GM18909 (cell line): ENCODE data around the gene ANO8.

Experiments
- ATAC-seq: cut with Tn5 transposase; IDR thresholded peaks from one replicate; pipeline ENCODE4 v1.9.1; 2021; ENCODE audit warnings: mild to moderate bottlenecking; ENCODE audit not compliant: unreplicated experiment, poor library complexity

Gene ANO8

DNA sequence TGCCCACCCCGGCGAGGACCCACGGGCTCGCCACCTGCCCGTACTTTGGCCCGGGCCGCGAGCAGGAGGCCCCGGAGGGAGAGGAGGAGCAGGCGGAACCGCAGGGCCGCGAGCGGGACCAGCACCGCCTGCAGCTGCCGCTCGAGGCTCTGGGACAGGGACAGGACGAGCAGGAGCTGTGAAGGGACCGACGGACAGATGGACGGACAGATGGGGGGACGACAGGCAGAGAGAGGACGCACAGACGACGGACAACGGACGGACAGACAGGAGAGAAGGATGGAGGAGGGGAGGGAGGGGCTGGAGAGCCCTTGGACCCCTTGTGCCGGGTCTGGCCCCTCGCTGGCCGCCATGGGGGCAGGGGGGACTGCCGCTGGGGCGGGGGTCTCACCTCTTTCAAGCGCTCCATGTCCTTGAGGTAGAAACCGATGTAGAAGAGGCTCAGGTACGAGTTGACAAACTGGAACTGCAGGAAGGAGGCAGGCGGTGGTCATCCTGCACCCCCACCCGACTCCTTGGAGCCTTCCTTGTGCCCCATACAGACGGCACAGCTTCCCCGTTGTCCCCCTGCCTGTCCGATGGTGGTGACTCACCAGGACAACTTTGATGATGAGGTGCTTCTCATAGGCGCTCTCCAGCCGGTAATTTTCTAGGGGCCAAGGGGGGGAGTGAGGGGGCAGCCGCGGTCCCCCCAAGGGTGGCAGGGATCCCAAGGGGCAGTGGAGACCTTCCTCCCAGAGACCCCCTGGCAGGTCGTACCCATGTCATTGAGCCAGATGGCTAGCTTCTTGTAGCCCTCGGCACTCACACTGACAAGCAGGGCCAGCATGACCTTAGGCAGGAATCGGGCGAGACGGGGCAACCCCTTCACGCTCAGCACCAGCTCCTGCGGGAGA is 5.0 kb downstream of the ANO8 start:
- ATAC-seq = no peak

DNA sequence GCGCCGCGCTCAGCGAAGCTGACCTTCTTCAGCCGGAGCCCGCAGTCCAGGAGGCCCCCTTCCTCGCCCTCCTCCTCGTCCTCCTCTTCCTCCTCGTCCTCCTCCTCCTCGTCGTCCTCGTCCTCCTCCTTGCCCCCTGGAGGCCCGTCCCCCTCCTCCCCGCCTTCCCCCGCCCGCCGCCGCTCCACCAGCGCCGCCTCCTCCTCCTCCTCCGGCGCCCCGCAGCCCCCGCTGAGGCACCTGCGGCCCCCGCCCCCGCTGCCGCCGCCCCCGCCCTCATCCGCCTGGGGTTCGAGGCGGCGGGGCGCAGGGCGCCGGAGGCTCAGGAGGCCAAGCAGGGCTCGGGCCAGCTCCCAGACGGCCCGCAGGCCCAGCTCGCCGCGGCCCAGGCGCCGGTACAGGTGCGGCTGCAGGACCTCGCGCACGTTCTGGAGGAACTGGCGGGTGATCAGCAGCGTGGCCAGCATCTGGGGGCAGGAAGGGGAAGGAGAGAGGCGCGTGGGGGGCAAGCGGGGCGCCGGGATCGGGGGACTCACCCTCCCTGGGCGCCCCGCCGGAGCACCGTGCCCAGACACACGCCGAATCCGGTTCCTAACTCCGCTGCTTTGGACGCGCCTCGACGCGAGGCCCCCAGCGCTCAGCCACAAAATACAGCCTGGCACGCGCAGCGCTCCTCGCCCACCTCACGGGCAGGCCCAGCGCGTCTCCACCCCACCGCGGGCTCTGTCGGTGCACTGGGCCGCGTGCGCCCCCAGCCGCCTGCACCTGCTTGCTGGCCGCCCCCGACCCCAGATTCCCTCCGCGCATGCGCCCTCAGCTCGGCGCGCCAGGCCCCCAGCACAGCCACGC is 5.9 kb downstream of the ANO8 start:
- ATAC-seq = no peak

DNA sequence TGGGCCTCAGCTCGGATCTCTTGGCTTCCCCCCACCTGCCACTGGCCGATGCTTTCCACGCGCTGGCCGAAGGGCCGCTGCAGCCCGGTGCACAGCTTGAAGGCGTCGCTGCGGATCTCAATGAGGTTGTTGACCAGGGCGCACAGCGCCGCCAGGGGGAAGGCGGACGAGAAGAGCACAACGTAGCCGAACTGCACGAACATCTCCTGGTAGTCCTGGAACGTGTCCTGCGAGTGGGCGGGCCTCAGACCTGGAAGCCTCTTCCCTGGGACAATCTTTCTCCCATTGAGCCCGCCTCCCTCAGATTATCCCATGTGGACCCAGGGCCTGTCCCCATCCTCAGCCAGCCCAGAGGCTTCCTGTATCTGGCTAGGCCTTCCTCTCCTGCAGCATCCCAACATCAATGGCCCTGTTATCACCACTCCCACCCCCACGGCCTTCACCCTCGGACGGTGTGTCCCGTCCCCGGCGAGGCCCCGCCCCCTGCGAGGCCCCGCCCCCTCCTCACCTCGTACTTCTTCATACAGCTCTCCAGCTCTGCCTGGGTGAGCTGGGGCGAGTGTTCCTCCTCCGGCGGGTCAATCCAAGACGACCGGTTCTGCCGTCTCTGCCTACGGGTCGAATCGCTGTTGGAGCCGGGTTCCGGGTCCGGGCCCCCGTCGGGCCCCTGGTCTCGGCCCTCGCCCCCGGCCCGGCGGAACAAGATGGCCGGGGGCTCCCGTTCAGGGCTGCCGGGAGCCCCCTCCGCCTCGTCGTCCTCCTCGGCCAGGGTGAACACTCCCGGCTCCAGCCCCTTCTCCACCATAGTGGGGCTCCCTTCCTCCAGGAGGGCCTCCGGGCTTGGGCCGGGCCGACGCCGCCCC is 6.8 kb downstream of the ANO8 start:
- ATAC-seq = no peak

DNA sequence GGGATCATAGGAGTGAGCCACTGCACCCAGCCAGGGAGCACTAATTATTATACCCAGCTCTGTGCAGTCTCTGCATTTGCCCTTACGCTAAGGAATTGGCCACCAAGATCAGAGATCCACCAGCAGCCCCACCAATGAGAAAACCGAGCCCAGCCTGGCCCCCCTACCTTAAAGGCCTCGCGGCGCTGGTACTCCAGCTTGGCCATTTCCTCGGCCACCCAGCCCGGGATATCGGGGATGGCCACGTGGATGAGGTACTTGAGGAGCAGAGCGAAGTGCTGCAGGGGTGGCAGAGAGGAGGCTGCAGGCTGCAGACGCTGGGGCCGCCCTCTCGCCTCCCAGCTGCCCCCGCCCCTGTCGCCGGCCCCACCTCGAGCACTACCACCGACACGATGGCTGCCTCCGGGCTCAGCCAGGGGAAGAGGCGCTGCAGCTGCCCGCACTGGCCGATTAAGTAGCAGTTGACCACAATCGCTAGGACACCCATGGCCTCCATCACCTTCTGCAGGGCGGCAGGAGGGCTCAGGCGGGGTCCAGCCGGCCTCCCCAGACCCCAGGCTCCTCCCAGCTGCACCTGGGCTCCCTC is 7.5 kb downstream of the ANO8 start:
- ATAC-seq = no peak

DNA sequence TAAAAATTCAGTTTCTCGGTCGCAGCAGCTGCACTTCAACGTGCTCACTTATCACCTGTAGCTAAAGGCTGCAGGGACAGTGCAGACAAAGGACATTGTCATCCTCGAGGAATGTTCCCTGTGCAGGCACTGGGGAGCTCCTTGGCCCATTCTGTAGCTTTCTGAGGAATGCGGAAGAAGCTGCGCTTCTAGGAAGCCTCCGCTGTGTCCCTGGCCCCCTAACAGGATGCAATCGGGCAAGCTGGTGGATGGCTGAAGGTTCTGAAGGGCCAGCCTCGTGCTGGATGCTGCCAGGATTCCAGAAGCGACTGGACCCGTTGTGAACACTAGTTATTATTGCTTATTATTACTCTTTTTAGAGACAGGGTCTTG is 8.1 kb downstream of the ANO8 start:
- ATAC-seq = no peak

DNA sequence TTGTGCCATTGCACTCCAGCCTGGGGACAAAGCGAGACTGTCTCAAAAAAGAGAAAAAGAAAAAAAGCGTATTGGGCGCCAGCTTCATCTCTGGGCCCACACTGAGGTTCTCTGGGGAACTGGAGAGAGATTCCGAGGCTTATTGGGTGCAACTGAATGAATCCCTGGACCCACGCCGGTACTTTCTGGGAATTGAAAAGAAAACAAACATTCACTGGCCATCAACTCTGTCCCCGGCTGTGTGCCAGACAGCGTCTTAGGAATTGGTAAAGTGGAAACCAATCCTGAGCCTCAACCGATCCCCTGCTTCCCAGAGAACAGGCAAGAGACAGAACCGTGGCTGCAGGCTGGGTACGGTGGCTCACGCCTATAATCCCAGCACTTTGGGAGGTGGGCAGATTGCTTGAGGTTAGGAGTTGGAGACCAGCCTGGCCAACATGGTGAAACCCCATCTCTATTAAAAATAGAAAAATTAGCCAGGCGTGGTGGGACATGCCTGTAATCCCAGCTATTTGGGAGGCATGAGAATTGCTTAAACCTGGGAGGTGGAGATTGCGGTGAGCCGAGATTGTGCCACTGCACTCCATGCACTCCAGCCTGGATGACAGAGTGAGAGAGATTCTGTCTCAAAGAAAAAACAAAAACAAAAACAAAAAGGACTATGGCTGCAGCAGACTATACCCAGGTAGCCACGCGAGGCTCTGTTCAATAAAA is 8.6 kb downstream of the ANO8 start:
- no peak for ATAC-seq

DNA sequence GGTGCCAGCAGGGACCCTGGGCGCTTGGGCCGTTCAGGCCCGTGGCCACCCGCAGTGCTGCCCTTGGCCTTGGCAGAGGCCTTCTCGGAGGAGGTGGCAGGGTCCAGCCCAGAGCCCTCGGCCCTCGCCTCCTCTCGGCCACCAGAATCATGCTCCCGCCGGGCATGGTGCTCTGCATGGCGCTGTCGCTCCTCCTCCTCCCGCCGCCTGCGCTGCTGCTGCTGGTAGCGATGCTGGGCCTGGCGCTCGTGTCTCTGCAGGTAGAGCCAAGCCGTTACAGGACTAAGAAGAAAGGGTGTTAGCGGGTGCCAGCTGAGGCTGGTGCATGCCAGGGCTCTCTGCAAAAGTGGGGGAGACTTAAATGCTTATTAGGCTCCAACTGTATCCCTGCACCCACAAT is 9.5 kb downstream of the ANO8 start:
- ATAC-seq = no peak

DNA sequence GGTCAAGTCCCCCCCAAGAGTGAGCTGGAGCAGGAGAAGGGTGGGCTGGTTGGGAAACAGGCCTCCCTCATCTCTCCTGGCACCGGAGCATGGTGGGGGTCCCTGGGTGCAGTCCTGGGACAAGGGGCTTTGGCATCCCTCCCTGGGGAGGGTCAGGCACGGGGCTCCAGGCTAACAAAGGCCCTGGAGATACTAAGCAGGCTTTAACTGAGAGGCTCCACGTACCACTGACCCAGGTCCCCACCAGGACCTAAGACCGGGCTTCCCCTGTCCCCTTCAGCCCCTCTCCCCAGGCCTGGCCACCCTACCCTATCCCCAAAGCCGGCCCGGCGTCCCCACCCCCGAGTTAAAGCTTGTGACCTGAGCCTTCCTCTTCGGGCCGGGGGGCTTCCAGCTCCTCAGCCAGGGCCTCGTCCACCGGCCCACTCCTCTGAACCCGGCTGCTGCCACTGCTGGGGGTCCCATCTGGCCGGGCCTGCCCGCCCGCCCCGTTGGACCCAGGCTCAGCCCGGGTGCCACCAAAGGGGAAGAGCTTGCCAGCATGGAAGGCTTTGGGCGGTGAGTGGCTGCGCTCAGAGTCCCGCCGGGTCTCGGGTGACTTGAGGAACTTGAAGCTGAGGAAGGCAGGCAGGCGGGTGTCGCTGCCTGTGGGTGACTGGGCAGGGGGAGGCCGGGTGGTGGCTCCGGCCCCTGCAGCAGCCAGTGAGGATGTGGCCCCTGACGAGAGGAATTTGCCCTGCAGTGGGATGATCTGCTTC is 10.1 kb downstream of the ANO8 start:
- ATAC-seq = no peak

DNA sequence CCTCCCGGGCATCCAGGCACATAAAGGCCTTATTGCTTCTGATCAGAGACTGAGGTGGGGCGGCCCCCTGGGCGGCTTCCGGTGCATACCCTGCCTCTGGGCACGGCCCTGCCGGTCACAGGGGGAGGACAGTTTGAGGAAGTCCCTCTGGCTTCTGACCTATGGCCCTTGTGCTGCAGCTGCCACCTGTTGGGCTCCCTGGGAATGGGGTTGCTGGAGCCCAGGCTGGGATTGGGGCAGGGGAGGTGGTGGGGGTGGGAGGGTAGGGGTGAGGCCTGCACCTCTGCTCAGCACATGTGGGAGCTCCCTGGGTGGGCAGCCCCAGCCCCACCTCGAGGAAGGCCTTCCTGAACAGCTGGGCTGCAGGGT is 10.7 kb downstream of the ANO8 start:
- ATAC-seq = no peak

DNA sequence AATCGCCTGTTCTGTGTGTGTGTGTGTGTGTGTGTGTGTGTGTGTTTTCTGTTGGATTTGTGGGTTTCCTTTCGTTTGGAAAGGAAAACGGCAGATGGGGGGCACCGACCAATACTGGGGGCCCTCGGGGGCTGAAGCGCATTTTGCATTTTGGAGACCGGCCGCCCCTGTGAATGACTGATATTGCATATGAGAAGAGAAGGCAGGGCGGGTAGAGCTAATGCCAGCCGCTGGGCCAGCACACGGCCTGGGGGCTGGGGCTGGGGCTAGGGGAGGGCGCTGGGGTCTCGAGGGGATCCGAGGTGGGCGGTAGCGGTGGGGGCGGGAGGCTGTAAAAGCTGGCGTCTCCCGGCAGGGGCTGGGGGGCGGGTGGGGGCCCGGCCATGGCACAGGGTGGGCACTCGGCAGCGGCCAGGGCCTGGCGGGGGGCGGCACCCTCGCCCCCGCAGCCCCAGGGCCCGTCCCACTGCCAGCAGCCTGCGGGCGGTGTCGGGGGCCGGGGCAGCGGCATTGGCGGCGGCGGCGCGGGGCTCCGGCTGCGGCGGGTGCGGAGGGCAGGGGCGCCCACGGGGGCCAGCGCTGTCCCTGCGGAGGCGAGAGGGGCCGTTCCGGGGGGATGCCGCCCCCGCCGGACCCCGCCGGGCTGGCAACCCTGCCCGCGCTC is 11.2 kb downstream of the ANO8 start:
- no peak for ATAC-seq

DNA sequence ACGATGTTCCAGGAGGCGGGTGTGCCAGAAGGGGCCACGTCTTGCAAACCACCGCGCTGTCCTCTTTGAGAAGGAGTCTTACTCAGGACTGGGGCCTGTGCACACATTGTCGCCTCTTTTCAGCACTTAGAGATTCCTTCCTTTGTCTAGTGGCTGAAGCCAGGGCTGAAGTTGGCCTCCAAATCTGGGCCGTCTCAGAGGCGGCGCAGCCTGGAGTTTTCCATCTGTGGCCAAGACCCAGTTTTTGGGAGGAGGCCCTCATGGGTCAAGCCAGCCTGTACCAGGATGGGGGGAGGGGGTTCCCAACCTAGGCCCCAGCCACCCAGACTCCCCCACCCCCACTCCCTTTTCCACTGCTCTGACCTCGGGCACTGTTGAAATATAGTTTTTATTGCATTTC is 11.8 kb downstream of the ANO8 start:
- no peak for ATAC-seq

DNA sequence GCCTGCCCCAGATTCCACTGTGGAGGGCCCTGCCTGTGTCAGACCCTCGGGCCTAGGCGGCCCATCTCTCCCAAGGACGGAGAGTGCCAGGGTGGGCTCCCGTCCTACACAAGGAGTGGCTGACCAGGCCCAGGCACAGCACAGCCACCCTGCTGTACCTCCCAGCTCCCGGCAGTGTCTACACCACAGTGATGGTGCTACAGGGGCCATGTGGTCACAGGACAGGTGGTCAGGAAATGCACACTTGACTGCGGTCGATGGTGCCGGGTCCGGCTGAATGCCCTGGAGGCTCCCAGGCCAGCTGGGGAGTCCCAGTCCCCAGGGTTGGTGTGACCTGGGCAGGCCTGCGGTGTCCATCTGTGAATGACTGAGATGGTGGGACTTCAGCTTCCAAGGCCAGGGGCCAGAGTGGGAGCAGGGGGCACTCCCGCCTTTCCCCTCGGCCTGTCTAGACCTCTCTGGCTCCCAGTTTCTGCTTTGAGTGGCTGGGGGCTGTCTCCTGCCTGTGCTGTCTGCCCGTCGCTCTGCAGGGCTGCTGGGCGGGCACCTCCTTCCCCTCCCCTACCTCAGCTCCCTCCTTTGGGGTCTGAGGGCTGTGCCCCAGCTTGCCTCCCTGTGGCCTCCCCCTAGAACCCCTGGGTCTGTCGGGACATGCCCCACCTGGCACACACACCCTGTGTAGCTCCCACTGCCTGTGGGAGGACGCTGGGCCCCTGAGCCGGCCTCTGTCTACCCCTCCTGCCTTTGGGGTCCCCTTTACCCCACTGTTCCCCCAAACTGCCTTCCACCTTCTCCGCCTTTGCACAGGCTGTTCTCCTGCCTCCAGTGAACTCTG is 12.8 kb downstream of the ANO8 start:
- ATAC-seq = no peak

DNA sequence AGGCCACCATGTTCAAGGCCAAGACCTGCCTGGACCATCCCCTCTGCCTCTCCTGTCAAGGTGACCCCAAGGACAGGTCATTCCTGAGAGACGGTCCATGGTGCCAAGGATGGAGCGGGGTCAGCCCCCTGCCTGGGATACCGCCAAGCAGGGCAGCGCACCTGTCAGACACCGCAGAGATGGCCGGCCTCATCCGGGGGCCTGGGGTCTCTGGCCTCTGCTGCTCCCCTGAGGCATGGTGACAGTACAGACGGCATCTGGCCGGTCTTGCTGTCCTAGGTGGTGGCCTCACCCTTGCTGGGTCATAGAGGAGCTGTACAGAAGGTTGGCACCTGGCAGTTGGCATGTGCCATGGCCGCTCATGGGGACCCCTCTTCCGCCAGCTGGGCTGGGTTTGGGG is 14.2 kb downstream of the ANO8 start:
- ATAC-seq = no peak

DNA sequence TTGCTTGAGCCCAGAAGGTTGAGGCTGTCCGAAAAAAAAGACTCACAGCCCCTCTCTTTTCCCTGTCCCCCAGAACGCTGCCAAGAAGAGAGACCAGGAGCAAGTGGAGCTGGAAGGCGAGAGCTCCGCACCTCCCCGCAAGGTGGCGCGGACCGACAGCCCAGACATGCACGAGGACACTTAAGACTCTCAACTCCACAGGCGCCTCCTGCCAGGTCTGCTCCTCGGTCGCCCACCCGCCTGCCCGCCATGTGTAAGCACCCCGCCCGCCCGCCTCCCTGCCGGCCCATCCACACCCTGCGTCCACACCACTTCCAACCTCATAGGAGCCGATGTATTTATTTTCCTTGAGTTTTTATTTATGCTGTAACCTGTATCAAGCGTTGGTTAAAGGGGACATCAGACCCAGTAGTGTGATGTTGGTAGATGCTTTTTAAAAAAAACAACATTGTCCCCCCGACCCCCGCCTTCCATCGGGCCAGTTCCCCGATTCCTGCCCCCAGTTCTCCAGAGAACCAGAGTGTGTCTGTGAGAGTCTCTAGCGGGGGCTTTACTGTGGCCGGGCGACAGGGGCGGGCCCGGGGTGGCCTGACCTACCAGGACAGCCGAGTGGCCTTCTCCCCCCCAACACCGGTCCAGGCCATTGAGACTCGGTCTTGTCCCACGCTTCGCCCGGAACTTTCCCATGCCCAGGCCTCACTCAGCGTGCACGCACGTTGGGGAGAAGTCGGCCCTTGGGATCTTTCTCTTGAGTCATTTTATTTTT is 15.0 kb downstream of the ANO8 start:
- ATAC-seq = no peak

DNA sequence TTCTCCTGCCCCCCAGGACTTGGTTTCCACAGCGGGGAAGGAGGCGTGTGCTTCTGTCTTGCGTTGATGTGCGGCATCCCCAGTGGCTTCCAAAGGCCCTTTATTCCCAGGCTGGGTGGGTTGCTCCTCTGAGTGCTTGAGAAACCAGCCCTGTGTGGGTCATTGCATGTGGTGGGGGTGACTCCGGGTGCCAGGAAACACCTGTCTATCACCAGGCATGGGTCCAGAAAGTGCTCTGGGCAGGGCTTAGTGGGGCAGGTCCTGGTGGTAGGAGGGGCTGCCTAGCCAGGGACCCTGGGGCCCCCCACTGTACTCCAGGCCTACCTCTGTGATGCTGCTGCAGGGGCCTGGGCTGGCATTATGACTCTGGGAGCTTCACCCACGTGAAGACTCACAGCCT is 15.7 kb downstream of the ANO8 start:
- no peak for ATAC-seq

DNA sequence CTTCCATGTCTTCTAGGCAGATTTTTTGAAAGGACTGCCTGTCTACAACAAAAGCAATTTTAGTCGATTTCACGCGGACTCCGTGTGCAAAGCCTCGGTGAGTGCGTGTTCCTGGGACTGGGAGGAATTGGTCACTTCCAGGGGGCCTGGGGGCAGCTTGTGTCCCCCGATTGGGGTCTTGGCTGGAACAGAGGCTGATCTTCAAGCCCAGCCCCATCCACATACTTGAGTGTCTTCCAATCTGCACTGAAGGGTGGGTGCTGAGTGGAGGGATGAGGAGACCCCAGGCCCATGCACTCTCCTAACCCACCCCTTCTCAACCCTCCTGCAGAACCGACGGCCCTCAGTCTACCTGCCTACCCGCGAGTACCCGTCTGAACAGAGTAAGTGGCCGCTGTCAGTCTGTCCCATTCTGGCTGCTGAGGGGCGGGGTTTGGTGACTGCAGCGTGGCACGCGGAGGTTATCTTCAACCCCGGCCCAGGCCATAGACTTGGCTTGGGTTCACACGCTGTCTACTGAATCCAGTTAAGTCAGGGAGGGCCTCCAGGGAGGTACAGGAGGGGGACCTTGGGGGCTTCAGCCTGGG is 20.6 kb downstream of the ANO8 start:
- no peak for ATAC-seq
